ENCODE results near the gene TNRC6A.

The TNRC6A gene

DNA sequence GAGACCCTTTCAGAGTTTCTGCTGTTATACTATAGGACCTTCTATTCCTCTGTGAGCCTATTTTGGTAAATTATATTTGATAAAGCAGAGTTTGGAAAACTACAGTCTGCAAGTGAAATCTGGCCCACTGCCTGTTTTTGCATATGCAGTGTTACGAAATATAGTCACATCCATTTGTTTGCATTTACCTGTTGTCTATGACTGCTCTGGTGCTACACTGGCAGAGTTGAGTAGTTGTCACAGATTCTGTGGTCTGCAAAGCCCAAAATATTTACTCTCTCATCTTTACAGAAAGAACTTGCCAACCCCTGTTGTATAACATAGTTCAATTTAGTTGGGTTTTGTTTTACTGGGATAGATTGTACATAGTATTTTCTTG lies 42.3 kb downstream of the TNRC6A start:
- H3K4me3 ChIP-seq (ENCODE audit: low read length), result no peak overlapping the region
- peaks cover 30% of the 10 kb centered on the region for H3K4me1 ChIP-seq (ENCODE audit: control insufficient read depth, insufficient read depth, low read length)
- H3K9ac ChIP-seq (ENCODE audit: low read length), result no peak overlapping the region
- H3K27ac ChIP-seq (ENCODE audit: low read depth, low read length), result peak overlapping the region; percentile 24
- H3K27me3 ChIP-seq (ENCODE audit: control insufficient read depth, insufficient read depth, low read length), result no peaks in the 10 kb centered on the region
- H3K36me3 ChIP-seq (ENCODE audit: control insufficient read depth, insufficient read depth, low read length), result peaks cover 2% of the 10 kb centered on the region

- Histone ChIP-seq H3K36me3 (ENCODE audit: control insufficient read depth, insufficient read depth, low read length) (peaks cover 11% of the 10 kb centered on the region), H3K4me3 (ENCODE audit: low read length) (no peak overlapping the region), H3K9ac (ENCODE audit: low read length) (no peak overlapping the region), H3K27ac (ENCODE audit: low read depth, low read length) (no peak overlapping the region), H3K27me3 (ENCODE audit: control insufficient read depth, insufficient read depth, low read length) (no peaks in the 10 kb centered on the region), H3K4me1 (ENCODE audit: control insufficient read depth, insufficient read depth, low read length) (peaks cover 40% of the 10 kb centered on the region)
These were observed 44.4 kb downstream of the TNRC6A start for GRCh38 chr16:24773771-24774427.

DNA sequence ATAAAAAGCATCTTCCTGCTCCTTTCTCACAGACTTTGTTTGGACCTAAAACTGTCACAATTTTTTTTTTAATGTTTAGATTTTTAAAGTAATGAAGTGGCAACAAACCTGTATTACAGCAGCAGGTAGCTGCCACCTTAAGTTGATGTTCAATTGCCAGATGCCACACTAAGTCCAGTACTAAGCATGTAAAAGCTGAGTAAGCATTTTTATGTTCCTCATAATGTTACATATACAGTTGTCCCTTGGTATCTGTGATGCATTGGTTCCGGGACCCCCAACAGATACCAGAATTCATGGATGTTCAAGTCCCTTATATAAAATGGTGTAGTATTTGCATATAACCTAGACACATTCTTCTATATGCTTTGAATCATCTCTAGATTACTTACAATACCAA lies 45.1 kb downstream of the TNRC6A start:
- Histone ChIP-seq H3K36me3 (ENCODE audit: control insufficient read depth, insufficient read depth, low read length) (peaks cover 11% of the 10 kb centered on the region), H3K4me1 (ENCODE audit: control insufficient read depth, insufficient read depth, low read length) (peaks cover 45% of the 10 kb centered on the region)

DNA sequence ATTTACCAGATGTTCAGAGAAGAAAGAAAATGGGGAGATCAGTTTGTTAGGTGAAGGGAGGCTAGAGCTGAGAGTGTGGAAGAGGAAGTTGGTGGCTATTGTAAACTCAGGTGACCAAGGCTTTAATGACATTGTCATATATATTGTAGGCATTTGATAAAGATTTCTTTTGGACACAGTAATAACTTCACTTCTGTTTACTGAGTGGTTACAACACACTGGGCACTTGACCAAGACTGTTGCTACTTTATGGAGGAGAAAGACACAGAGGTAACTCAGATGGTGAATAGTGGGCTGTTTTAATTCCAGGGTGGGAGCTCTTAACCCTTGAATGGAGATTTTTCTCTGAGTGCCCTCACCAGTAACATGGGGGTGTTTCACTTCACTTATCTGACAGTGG lies 46.0 kb downstream of the TNRC6A start:
- peaks cover 11% of the 10 kb centered on the region for H3K36me3 ChIP-seq (ENCODE audit: control insufficient read depth, insufficient read depth, low read length)
- no peak overlapping the region for H3K4me3 ChIP-seq (ENCODE audit: low read length)
- H3K27ac ChIP-seq (ENCODE audit: low read depth, low read length), result peak overlapping the region; percentile 75
- no peak overlapping the region for H3K9ac ChIP-seq (ENCODE audit: low read length)
- peaks cover 42% of the 10 kb centered on the region for H3K4me1 ChIP-seq (ENCODE audit: control insufficient read depth, insufficient read depth, low read length)
- no peaks in the 10 kb centered on the region for H3K27me3 ChIP-seq (ENCODE audit: control insufficient read depth, insufficient read depth, low read length)

More for the DNA sequence above, 45.1 kb downstream of the TNRC6A start:
- no peak overlapping the region for H3K27ac ChIP-seq (ENCODE audit: low read depth, low read length)
- H3K4me3 ChIP-seq (ENCODE audit: low read length), result no peak overlapping the region
- no peaks in the 10 kb centered on the region for H3K27me3 ChIP-seq (ENCODE audit: control insufficient read depth, insufficient read depth, low read length)
- no peak overlapping the region for H3K9ac ChIP-seq (ENCODE audit: low read length)

DNA sequence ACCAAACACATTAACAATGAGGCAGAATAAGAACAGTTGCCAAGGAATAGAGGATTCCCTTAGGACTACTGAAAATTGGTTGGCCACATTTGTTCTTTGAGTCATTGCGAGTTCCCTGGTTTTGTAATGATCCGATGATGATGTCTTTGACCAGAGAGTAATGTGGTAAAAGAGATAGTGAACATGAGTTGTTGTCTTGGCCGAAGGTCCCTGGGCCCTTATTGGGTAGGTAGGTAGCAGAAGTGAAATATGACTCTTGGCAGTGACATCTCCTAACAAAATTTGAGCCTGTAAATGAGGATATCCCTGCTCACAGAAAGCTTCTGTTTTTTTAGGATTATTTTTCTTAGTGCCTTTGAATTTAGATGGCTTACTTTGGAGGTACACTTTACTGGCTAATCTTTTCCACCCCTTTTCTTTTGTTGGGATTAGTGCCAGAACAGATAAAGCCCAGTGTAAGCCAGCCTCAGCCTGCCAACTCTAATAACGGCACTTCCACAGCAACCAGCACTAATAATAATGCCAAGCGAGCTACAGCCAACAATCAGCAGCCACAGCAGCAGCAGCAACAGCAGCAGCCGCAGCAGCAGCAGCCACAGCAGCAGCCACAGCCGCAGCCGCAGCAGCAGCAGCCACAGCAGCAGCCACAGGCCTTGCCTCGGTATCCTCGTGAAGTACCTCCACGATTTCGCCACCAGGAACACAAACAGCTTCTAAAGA lies 47.2 kb downstream of the TNRC6A start:
- Histone ChIP-seq H3K4me1 (ENCODE audit: control insufficient read depth, insufficient read depth, low read length) (peaks cover 39% of the 10 kb centered on the region), H3K9ac (ENCODE audit: low read length) (no peak overlapping the region), H3K27ac (ENCODE audit: low read depth, low read length) (peak overlapping the region; percentile 75)

DNA sequence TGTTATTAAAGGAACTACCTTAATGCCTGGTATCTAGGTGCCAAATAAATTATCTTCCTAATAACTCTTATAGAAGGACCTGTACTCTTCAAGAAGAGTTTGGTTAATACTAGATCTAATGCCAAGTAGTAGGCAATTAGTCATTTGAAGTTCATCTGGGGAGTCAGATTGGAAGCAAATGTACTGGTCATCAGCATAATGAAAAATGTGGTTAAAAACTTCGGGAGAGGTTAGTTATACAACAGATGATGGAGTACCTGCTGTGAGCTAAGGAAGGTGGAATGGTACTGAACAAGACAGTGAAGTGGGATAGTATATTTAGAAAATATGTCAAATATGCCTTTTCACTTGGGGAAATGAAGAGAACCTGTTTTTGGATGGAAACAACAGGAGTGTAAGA lies 49.2 kb downstream of the TNRC6A start:
- H3K4me3 ChIP-seq (ENCODE audit: low read length), result no peak overlapping the region
- H3K36me3 ChIP-seq (ENCODE audit: control insufficient read depth, insufficient read depth, low read length), result peaks cover 20% of the 10 kb centered on the region
- peaks cover 34% of the 10 kb centered on the region for H3K4me1 ChIP-seq (ENCODE audit: control insufficient read depth, insufficient read depth, low read length)
- peak overlapping the region; percentile 38 for H3K27ac ChIP-seq (ENCODE audit: low read depth, low read length)
- H3K27me3 ChIP-seq (ENCODE audit: control insufficient read depth, insufficient read depth, low read length), result no peaks in the 10 kb centered on the region
- no peak overlapping the region for H3K9ac ChIP-seq (ENCODE audit: low read length)

More for the DNA sequence above, 47.2 kb downstream of the TNRC6A start:
- Histone ChIP-seq H3K4me3 (ENCODE audit: low read length) (no peak overlapping the region), H3K36me3 (ENCODE audit: control insufficient read depth, insufficient read depth, low read length) (peaks cover 16% of the 10 kb centered on the region), H3K27me3 (ENCODE audit: control insufficient read depth, insufficient read depth, low read length) (no peaks in the 10 kb centered on the region)

DNA sequence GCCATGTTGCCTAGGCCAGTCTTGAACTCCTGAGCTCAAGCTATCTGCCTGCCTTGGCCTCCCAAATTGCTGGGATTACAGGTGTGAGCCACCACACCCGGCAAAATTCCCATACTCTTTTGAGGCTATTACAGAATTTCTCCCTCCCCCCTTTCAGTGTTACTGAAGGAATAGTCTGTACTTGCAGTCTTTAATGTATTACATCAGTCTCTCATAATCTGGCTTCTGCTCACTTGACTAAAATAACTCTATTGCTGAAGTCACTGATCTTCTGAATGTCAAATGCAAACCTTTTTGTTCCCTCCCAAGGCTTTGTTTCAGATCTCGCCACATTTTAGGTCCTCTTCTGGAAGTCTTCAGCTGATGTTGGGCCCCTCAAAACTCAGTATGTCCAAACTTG lies 51.8 kb downstream of the TNRC6A start:
- no peak overlapping the region for H3K4me3 ChIP-seq (ENCODE audit: low read length)
- no peaks in the 10 kb centered on the region for H3K27me3 ChIP-seq (ENCODE audit: control insufficient read depth, insufficient read depth, low read length)
- H3K4me1 ChIP-seq (ENCODE audit: control insufficient read depth, insufficient read depth, low read length), result peaks cover 20% of the 10 kb centered on the region
- peaks cover 20% of the 10 kb centered on the region for H3K36me3 ChIP-seq (ENCODE audit: control insufficient read depth, insufficient read depth, low read length)
- H3K27ac ChIP-seq (ENCODE audit: low read depth, low read length), result no peak overlapping the region
- no peak overlapping the region for H3K9ac ChIP-seq (ENCODE audit: low read length)

GRCh38 chr16:24784121-24784520 lies 54.7 kb downstream of the TNRC6A start:
- H3K36me3 ChIP-seq (ENCODE audit: control insufficient read depth, insufficient read depth, low read length), result peaks cover 15% of the 10 kb centered on the region

GRCh38 chr16:24789881-24790280 lies 60.4 kb downstream of the TNRC6A start:
- no peak overlapping the region for H3K9ac ChIP-seq (ENCODE audit: low read length)
- no peak overlapping the region for H3K4me3 ChIP-seq (ENCODE audit: low read length)
- no peak overlapping the region for H3K27ac ChIP-seq (ENCODE audit: low read depth, low read length)
- H3K27me3 ChIP-seq (ENCODE audit: control insufficient read depth, insufficient read depth, low read length), result no peaks in the 10 kb centered on the region
- peaks cover 28% of the 10 kb centered on the region for H3K36me3 ChIP-seq (ENCODE audit: control insufficient read depth, insufficient read depth, low read length)
- H3K4me1 ChIP-seq (ENCODE audit: control insufficient read depth, insufficient read depth, low read length), result peaks cover 6% of the 10 kb centered on the region

More at GRCh38 chr16:24784121-24784520, 54.7 kb downstream of the TNRC6A start:
- Histone ChIP-seq H3K4me1 (ENCODE audit: control insufficient read depth, insufficient read depth, low read length) (peaks cover 4% of the 10 kb centered on the region), H3K27me3 (ENCODE audit: control insufficient read depth, insufficient read depth, low read length) (no peaks in the 10 kb centered on the region), H3K9ac (ENCODE audit: low read length) (no peak overlapping the region), H3K4me3 (ENCODE audit: low read length) (no peak overlapping the region), H3K27ac (ENCODE audit: low read depth, low read length) (no peak overlapping the region)

DNA sequence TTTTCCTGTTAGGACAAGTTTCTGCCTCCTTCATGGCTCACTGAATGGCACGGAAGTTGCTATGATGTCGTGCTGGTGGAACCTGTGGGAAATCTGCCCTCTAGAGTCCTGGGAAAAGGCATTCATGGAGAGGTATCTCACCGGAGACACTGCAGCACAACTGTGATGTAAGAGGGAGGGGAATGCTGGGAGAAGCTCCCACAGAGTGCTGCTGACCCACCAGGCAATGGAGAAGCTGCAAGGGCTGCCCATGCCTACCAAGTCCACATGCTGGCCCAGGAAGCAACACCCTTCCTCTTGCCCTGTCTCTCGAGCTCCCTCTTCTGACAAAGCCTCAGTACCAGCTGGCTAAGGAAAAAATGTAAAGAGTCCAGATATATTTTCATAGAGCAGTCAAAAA lies 71.1 kb downstream of the TNRC6A start:
- Histone ChIP-seq H3K9ac (ENCODE audit: low read length) (no peak overlapping the region), H3K36me3 (ENCODE audit: control insufficient read depth, insufficient read depth, low read length) (peaks cover 45% of the 10 kb centered on the region), H3K27ac (ENCODE audit: low read depth, low read length) (no peak overlapping the region)

GRCh38 chr16:24801761-24802302 lies 72.4 kb downstream of the TNRC6A start:
- H3K9ac ChIP-seq (ENCODE audit: low read length), result no peak overlapping the region
- H3K4me1 ChIP-seq (ENCODE audit: control insufficient read depth, insufficient read depth, low read length), result no peaks in the 10 kb centered on the region
- no peak overlapping the region for H3K27ac ChIP-seq (ENCODE audit: low read depth, low read length)

More for the DNA sequence above, 71.1 kb downstream of the TNRC6A start:
- Histone ChIP-seq H3K4me1 (ENCODE audit: control insufficient read depth, insufficient read depth, low read length) (no peaks in the 10 kb centered on the region), H3K4me3 (ENCODE audit: low read length) (no peak overlapping the region), H3K27me3 (ENCODE audit: control insufficient read depth, insufficient read depth, low read length) (no peaks in the 10 kb centered on the region)

GRCh38 chr16:24805484-24805883 lies 76.0 kb downstream of the TNRC6A start:
- Histone ChIP-seq H3K27me3 (ENCODE audit: control insufficient read depth, insufficient read depth, low read length) (no peaks in the 10 kb centered on the region), H3K27ac (ENCODE audit: low read depth, low read length) (no peak overlapping the region), H3K4me1 (ENCODE audit: control insufficient read depth, insufficient read depth, low read length) (no peaks in the 10 kb centered on the region), H3K9ac (ENCODE audit: low read length) (no peak overlapping the region), H3K4me3 (ENCODE audit: low read length) (no peak overlapping the region), H3K36me3 (ENCODE audit: control insufficient read depth, insufficient read depth, low read length) (peaks cover 43% of the 10 kb centered on the region)

More at GRCh38 chr16:24801761-24802302, 72.4 kb downstream of the TNRC6A start:
- Histone ChIP-seq H3K27me3 (ENCODE audit: control insufficient read depth, insufficient read depth, low read length) (no peaks in the 10 kb centered on the region), H3K4me3 (ENCODE audit: low read length) (no peak overlapping the region), H3K36me3 (ENCODE audit: control insufficient read depth, insufficient read depth, low read length) (peaks cover 54% of the 10 kb centered on the region)

Measured in rectal smooth muscle tissue (tissue), 1 donor.